ENCODE measurements around the gene KCNMB3. TPM values are rescaled to one million over a fixed set of nuclear protein-coding genes. Genes with fewer than 3 reads are reported as not detected.
A peak's percentile ranks its signal among the peaks of the same experiment; 100 is the strongest.
"Not testable (repeated sequence)": the region's sequence is repeated elsewhere in the genome, so short reads cannot be mapped to it uniquely, and the experiment has no call there.

Gene KCNMB3
- polyA plus RNA-seq, 5 donors, result 6.8 to 12.1 (median 11.5) TPM

DNA sequence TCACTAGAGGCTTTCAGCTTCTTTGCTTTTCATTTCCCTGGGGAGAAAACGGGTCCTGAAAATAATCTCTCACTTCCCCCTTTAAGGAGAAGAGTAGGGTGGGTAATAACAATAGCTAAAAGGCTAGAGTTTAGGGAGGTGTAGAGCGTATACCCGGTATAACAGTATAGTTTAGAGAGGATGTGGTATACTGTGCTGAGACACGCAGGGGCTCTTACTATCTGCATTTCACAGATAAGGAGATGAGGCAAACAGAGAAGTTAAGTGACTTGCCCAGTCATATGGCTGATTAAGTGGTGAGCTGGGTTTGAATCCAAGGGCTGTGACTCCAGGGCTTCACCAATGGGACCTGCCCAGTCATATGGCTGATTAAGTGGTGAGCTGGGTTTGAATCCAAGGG is 15.0 kb upstream of the KCNMB3 start:
- no peak for DNase-seq

DNA sequence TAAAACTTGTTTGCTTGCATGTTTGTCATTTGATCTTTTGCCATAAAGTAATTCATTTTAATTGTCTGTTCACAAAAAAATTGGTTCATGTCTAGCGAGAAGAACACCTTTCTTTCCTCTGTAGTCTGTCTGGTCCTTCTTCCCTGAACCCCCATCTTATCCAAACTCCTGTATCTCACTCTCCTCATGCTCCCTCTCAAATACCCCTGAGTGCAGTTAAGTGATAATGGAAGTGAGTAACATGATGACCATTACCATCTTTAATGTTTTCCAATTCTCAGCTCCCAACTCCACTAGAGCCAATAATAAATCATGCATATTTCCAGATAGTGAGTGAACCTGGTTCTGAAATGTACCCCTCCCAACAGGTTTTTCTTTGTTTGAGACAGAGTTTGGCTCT is 14.2 kb upstream of the KCNMB3 start:
- DNase-seq, result no peak

DNA sequence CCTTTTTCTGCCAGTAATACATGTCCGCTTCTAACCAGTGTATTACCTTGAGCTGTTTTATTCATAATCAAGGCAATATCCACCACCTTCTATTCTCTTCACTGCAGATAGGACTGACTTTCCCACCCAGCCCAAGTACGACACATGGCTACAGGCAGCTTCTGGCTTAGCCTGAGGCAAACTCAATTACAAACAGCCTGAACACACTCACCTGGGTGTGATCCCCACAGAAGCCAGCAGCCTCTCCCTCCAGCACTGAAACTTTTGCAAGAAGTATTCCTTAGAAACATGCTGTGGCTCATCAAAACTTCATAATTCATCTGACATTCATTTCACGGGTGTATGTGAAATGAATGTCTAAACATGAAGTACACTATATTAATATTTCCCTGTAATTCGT is 13.5 kb upstream of the KCNMB3 start:
- DNase-seq, result no peak

DNA sequence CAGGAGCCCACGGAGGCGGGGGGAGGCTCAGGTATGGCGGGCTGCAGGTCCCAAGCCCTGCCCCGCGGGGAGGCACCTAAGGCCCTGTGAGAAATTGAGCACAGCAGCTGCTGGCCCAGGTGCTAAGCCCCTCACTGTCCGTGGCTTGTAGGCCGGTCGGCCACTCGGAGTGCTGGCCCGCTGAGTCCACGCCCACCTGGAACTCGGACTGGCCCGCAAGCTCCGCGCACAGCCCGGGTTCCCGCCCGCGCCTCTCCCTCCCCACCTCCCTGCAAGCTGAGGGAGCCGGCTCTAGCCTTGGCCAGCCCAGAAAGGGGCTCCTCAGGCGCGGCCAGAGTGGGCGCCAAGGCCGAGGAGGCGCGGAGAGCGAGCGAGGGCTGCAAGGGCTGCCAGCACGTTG is 12.2 kb upstream of the KCNMB3 start:
- DNase-seq, result no peak

DNA sequence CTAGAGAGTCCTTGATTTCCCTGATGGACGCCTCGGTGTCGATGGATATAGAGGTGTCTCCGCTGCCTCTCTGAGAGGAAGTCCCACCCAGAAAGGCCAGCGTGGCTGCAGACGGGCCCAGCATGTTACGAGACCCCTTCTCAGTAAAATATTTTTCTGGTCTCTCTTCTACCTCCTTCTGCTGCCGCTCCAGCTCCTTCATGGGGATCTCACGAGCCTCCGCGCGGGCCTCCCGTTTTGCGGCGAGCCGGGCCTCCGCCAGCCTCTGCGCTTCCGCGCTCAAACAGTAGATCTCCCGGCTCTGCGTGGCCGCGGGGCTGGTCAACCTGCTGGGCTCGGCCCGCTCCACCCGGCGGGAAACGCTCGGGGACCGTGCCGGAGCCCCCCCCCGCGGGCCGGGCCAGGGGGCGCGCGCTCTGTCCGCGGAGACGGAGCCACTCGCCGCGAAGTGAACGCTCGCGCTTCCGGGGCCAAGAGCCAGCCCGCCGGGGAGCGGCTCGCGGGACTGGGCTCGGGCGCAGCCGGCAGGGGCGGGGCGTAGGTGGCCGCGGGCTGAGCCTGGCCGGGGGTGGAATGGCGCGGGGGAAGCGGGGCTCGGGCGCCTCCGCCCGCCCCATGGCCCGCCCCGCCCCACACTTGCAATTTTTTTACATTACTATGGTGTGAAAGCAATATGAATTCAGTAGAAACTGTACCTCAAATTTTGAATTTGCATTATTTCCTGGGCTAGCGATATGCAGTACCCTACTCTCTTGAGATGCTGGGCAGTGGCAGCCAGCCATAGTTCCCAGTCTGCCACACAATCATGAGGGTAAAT is 10.2 kb upstream of the KCNMB3 start:
- peak; percentile 61 to 65 for DNase-seq

DNA sequence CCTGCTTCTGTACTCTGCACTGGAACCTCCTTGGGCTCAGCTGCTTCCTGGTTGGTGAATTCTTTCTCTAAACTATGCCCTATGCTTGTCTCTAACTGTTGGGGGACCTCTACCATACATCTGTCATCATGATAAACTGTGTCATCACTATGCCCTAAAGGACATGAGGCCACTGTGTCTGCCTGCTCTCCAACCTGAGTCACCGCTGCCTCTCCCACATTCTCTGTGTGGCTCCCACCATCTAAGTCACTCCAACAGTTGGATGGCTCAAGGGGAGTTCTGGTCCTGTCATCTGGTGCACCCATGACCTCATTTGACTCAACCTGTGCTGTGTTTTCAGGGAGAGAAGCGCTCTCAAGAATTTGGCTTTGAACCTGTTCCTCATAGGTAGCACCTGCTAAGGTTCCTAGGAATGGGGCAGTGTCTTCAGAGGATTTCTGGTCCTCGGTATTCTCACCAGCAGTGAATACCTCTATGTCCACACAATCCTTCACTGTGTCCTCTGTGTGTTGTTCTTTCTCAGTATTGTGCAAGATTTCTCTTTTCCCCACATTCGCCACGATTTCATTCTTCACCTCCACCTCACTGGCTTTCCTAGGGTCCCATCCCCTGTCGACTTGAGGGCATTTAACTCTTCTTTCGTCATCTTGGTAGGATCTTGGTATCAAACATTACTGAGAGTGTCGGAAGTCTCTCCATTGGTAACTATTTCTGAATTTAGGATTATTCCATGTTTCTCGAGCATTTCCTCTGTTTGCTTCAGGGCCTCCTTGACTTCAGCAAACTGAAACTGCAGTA is 9.2 kb upstream of the KCNMB3 start:
- DNase-seq, result not testable (repeated sequence)

DNA sequence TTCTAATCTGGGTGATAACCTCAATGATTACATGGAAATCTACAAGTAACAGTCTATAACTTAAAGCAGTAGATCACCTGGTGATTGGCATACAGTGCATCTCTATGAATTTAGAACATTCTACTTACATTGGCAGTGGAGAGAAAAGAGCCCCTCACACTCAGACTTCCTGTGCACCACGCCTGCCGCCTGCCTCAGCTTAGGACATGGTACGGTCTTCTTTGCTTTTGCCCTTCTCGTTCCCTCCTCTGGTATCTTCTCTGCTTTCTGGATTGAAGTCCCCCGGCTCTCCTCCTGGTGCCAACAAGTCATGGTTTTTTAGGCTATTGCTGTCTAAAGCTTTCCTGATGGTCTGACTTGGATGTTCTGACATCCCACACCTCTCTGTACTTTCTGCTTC is 7.9 kb upstream of the KCNMB3 start:
- DNase-seq, result no peak

DNA sequence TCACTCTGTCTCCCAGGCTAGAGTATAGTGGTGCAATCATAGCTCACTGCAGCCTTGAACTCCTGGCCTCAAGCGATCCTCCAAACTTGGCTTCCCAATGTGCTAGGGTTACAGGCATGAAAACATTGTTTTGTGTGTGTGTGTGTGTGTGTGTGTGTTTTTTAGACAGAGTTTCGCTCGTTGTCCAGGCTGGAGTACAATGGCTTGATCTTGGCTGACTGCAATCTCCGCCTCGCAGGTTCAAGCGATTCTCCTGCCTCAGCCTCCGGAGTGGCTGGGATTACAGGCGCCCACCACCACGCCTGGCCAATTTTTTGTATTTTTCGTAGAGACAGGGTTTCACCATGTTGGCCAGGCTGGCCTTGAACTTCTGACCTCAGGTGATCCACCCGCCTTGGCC is 6.8 kb upstream of the KCNMB3 start:
- DNase-seq, result not testable (repeated sequence)

DNA sequence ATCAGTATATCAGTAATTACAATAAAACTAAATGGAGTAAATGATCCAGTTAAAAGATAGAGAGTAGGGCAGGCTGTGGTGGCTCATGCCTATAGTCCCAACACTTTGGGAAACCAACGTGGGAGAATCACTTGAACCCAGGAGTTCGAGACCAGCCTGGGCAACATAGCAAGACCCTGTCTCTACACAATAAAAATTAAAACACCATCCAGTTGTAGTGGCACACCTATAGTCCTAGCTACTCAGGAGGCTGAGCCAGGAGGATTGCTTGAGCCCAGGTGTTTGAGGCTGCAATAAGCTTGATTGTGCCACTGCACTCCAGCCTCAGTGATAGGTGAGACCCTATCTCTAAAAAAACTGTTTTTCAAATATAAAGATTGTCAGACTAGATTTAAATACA is 5.9 kb upstream of the KCNMB3 start:
- DNase-seq, result no peak

DNA sequence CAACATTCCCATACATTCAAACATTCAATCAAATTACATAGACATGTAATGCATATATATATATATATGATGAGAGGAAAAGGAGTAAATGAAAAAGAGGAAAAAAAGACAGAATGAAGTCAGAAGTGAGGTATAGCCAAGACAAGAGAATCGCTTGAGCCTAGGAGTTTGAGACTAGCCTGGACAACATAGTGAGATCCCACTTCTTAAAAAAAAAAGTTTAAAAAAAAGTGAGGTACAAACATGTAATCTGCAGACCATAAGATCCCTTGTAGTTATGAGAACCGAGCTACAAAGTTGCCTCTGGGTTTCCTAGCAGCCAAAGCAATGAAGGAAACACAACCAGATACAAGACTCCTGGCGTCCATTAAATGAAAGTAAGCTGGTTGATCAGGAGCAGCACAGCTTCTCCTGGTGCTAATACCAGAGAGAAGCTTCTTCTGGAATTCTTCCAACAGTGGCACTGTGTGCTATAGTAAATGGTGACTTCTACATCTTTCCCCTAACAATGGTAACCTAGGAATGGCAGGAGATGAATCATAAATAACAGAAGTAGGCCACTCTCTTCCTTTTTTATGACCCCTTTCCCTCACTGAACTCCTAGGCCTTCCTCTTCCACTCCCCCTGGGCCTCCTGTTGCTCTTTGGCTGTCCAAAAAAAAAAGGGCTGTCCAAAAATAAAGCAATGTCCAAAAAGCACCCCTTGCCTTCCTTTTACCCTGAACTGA is 3.5 kb downstream of the KCNMB3 start:
- DNase-seq, result no peak

DNA sequence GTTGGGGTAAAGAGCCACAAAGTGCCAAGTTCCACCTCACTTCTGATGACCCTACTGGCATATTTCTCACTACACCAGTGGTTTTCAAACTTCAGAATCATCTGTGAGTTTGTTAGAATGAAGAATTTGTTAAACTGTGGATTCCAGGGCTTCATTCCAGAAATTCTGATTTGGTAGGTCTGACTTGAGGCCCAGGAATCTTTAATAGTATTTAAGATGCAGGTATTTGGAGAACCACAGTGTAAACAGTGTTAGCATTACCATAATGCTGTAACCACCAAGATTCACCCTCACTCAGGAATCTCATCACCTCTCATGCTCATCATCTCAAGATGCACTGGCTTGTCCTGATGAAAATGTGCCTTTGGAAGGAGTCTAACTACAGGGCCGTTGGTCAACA is 6.0 kb downstream of the KCNMB3 start:
- no peak for DNase-seq

DNA sequence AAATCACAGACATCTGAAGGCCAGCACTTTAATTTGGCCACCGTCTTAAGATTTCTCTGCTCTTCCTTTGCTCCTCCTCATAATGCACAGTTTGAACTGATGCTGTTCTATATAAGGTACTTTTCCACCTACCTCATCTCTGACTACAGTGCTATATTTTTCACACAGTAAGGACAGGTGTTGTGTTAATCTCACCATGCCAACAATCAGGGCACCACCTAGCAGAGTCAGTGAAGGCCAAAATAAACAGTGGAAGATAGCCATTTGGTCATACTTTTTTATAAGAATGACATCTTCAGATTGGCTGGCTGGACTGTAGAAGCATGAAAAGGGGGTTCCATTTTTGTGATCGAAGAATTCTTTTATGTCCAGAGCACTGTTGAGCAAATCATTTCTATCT is 8.1 kb downstream of the KCNMB3 start:
- DNase-seq, result not testable (repeated sequence)

DNA sequence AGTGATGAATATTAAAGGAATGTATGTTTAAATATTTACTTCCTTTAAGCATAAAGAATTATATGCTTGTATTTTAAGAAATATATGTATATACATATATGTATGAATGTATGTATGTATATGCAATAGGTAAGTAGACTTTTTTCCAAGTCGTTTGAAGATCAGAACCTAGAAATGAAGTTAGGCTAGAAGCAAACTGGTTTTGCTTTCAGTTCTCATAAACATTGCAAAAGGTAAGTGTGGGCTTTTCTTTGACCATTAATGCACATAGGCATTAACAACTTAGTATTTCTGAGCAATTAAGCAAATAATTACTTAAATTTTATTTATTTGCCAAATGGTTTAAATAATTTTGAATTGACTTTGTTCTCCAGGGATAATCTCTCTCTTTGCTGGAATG is 10.6 kb downstream of the KCNMB3 start:
- not testable (repeated sequence) for DNase-seq

DNA sequence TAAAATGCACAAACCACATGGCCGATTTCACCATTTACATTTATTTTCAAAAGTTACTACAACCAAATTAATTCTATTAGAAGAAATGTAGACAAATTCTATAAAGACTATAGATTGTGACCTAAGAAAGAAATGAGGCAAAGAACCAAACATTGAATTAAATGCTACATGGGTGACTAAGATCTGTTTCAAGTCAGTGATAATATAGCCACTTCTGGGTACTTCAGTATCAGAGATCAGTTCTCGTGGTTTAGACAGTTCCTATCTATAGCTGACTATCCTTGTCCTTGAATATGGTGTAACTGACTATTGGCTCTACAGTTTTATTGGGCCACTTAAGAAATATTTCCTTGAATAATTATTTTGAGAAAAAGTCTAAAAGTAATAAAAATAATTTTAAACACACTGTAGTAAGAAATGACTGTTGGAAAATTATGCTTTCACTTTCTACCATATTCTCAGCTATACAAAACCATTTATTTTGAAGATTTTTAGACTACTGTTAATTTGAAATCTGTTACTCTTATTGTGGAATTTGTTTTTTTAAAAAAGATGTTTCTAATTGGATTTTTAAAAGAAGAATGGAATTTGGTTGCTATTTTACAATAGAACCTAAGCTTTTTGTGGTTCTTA is 14.1 kb downstream of the KCNMB3 start:
- no peak for DNase-seq

DNA sequence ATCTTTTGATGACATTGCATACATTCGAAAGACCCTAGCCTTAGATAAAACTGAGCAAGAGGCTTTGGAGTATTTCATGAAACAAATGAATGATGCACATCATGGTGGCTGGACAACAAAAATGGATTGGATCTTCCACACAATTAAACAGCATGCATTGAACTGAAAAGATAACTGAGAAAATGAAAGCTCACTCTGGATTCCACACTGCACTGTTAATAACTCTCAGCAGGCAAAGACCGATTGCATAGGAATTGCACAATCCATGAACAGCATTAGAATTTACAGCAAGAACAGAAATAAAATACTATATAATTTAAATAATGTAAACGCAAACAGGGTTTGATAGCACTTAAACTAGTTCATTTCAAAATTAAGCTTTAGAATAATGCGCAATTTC is 16.7 kb downstream of the KCNMB3 start:
- DNase-seq, result no peak

DNA sequence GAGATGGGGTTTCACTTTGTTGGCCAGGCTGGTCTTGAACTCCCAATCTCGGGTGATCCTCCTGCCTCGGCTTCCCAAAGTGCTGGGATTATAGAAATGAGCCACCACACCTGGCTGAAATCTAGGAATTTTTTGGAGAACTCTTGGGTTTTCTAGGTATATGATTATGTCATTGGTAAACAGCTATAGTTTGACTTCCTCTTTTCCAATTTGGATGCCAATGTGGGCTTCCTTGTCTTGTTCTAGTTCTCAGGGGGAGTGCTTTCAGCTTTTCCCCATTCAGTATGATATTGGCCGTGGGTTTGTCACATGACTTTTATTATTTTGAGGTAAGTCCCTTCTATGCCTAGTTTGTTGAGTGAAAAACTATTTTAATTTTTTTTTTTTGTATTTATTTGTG is 17.9 kb downstream of the KCNMB3 start:
- DNase-seq, result no peak

DNA sequence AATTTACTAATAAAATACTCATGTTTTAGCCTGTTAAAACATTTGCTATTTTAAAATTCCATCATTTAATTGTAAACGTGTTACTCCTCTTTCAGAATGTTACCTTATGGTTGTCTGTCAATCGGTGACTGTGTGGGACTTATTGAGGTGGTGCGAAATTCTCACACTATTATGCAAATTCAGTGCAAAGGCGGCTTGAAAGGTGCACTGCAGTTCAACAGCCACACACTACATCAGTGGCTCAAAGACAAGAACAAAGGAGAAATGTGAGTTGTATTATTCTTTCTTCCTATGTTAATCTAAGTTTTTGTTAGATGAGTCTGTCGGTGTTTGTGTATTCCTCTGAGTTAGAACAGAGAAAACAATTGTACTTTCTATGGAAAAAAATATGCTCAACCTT is 21.7 kb downstream of the KCNMB3 start:
- no peak for DNase-seq

DNA sequence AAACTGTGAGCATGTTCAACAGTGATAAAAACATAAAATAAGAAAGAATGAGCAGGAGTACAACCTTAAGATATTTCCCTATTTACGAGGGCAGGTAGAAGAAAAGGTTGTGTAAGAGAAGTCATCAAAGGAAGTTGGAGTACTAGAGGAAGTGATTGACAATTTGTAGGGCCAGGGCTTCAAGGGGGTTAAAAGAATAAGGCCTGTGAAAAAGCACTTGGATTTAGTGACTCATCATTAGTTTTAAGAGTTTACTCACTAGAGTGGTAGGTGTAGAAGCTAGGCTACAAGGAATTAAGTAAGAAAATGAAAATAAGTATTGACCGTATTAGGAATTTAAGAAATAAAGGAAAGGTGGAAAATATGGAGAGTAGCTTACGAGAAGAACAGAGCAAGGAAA is 23.6 kb downstream of the KCNMB3 start:
- DNase-seq, result no peak

DNA sequence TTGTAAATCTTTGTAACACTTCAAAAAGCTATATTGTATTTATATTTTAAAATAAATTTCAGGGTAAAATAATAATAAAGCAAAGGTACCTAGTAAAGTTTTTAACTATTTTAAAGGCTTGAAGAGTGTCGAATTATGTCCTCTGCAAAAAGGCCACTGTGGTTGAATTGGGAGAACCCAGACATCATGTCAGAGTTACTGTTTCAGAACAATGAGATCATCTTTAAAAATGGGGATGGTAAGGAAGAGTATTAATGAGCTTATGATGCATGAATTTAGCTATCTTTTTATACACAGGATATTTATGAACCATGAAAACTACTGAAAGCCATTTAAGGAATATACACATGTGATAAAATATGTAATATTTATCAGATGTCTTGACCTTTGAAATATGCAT is 26.3 kb downstream of the KCNMB3 start:
- DNase-seq, result no peak

DNA sequence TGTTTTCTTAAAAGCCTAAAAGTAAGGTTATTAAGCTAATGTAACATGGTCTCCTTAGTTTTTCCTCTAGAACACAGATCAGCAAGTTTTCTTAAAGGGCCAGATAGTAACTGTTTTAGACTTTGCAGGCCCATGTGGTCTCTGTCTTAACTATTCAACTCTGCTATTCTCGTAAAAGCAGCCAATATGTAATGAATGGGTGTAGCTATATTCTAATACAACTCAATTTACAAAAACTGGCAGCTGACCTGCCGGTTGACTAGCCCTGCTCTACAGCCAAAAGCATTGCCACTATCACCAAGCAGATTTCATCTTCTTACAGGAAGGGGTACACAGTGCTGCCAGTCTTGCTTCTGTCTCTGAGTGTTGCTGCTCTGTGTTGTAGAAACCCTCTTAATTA is 27.4 kb downstream of the KCNMB3 start:
- DNase-seq, result no peak

DNA sequence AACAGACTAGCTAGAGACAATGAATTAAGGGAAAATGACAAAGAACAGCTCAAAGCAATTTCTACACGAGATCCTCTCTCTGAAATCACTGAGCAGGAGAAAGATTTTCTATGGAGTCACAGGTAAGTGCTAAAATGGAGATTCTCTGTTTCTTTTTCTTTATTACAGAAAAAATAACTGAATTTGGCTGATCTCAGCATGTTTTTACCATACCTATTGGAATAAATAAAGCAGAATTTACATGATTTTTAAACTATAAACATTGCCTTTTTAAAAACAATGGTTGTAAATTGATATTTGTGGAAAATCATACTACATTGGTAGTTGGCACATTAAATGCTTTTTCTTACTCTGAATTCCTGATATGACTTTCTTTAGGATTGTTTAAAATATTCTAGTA is 32.7 kb downstream of the KCNMB3 start:
- DNase-seq, result not testable (repeated sequence)

DNA sequence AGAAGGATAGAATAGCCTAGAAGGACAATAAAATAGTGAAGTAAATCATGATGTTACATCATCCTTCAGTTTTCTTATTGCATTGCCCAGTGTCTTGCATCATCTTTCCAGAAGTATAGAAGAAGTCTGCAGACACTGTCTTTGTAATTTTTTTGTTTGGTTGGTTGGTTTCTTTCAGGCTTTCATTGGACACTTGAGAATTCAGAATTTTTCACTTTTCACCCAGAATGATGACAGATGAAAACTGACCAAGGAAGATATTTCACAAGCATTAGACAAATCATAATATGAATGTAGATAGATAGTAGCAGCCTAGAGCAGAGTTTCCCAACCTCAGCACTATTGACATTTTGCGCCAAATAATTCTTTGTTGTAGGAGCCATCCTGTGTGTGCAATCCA is 35.4 kb downstream of the KCNMB3 start:
- not testable (repeated sequence) for DNase-seq
